NCI-H774 (cell line): ENCODE data around the gene SNAPC5.

ENCODE experiments used
- DNase-seq: peaks from one replicate; lab custom pipeline; 2025; lab: John Stamatoyannopoulos, UW

SNAPC5 gene

GRCh38 chr15:66454143-66454542, 43.4 kb downstream of the SNAPC5 start:
- DNase-seq, result no peak

GRCh38 chr15:66452971-66453580, 44.5 kb downstream of the SNAPC5 start:
- DNase-seq, result no peak

- DNase-seq, result no peak
Measured at GRCh38 chr15:66452420-66452819, 45.1 kb downstream of the SNAPC5 start.
